GM20000 (cell line): ENCODE data around the gene PTTG1.

Experiments
- DNase-seq: peaks from one replicate; pipeline ENCODE4 v3.0.0; 2012; ENCODE audit warnings: low spot score
- CTCF ChIP-seq: IDR thresholded peaks from 2 replicates; pipeline ENCODE4 v1.5.1; 2012; ENCODE audit warnings: mild to moderate bottlenecking, control low read depth; ENCODE audit errors: extremely low read depth, missing control alignments

Gene PTTG1

GRCh38 chr5:160421625-160422258 lies at the start of gene PTTG1:
PTTG1 (plus strand) TSS chr5:160421855; CDS start chr5:160422313, 458 bp downstream.
- no peak for TF ChIP-seq CTCF
- peak; percentile 84 for DNase-seq

- no peak for TF ChIP-seq CTCF
- DNase-seq = no peak
These were observed 46.5 kb upstream of the PTTG1 start for GRCh38 chr5:160375166-160375565.

GRCh38 chr5:160375701-160376100 lies 46.0 kb upstream of the PTTG1 start:
- no peak for TF ChIP-seq CTCF
- DNase-seq = no peak

GRCh38 chr5:160376416-160376815 lies 45.2 kb upstream of the PTTG1 start:
- no peak for TF ChIP-seq CTCF

GRCh38 chr5:160377651-160378050 lies 44.0 kb upstream of the PTTG1 start:
- DNase-seq = no peak
- no peak for TF ChIP-seq CTCF

More at GRCh38 chr5:160376416-160376815, 45.2 kb upstream of the PTTG1 start:
- no peak for DNase-seq

GRCh38 chr5:160378330-160378729 lies 43.3 kb upstream of the PTTG1 start:
- no peak for DNase-seq
- TF ChIP-seq CTCF = no peak

- TF ChIP-seq CTCF = no peak
- no peak for DNase-seq
These were observed 42.1 kb upstream of the PTTG1 start for GRCh38 chr5:160379511-160379910.
